Measurements from ENCODE around the gene PFDN4.
A peak's percentile ranks its signal among the peaks of the same experiment; 100 is the strongest.

The PFDN4 gene

GRCh38 chr20:54200487-54201267, 7.2 kb upstream of the PFDN4 start:
- peak; percentile 38 for DNase-seq (ENCODE audit: low spot score)

- no peak for DNase-seq (ENCODE audit: low spot score)
Measured at GRCh38 chr20:54201268-54201846, 6.5 kb upstream of the PFDN4 start.

- DNase-seq (ENCODE audit: low spot score), result no peak
Measured at GRCh38 chr20:54203281-54203680, 4.6 kb upstream of the PFDN4 start.

GRCh38 chr20:54204063-54204462, 3.8 kb upstream of the PFDN4 start:
- DNase-seq (ENCODE audit: low spot score), result no peak

DNA sequence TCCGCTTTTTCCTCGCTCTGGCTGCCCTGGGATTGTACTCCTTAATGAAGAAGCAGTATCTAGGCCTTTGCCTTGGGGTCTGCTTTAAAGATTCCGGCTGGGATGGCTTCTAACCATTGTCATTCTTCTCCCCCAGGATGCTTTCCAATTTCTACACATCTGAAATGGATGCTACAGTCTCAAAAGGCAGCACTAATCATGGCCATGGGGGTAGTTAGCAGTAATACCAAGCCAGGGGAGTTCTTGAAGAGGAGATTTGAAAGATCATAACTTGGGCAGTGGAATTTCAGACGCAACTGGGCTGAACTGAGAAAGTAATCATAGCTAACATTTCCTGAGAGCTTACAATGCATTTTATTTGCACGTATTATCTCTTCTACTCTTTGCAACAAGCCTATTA, 3.4 kb upstream of the PFDN4 start:
- DNase-seq (ENCODE audit: low spot score), result no peak

- no peak for DNase-seq (ENCODE audit: low spot score)
Measured at GRCh38 chr20:54205450-54205849, 2.4 kb upstream of the PFDN4 start.

DNA sequence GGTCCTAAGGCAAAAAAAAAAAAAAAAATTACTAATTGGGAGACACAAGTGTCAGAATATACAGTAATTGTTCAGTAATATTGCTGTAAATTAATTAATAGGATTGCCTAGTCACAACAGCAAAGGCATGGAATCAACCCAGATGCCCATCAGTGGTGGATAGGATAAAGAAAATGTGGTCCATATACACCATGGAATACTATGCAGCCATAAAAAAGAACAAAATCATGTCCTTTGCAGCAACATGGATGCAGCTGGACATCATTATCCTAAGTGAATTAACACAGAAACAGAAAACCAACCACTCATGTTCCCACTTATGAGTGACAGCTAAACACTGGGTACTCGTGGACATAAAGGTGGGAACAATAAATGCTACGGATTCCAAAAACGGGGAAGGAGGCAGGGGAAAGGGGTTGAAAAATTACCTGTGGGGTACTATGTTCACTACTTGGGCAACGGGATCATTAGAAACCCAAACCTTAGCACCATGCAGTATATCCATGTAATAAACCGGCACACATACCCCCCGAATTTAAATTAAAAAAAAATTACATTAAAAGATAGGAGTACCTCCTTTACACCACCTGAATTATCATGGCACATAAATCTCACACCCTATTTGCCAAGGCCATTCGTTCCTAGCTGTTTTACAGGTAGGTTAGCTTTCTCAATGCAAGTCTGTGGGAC, 689 bp upstream of the PFDN4 start:
- DNase-seq (ENCODE audit: low spot score), result no peak

- DNase-seq (ENCODE audit: low spot score), result peak; percentile 15
Measured at GRCh38 chr20:54208548-54209176, 775 bp downstream of the PFDN4 start.

- DNase-seq (ENCODE audit: low spot score), result no peak
Measured at GRCh38 chr20:54209216-54209813, 1.4 kb downstream of the PFDN4 start.

- no peak for DNase-seq (ENCODE audit: low spot score)
Measured at GRCh38 chr20:54212226-54212625, 4.3 kb downstream of the PFDN4 start.

DNA sequence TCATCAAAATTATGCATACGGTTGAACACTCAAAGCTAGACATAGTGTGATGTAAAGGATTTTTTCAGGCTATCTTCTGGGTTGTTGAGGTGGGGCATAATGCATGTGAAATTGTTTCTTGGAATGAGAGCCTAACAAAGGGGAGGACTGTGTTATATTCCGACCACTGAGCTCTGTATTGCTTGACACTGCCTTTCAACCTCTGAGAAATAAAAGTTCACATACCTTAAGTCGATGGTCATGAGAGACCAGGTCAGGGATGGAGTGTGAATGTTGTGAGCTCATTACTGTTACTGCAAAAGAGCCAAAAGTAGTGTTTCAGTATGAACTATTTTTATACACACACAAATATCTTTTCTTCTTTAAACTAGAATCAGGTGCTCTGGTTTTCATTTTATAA, 5.0 kb downstream of the PFDN4 start:
- no peak for DNase-seq (ENCODE audit: low spot score)

DNA sequence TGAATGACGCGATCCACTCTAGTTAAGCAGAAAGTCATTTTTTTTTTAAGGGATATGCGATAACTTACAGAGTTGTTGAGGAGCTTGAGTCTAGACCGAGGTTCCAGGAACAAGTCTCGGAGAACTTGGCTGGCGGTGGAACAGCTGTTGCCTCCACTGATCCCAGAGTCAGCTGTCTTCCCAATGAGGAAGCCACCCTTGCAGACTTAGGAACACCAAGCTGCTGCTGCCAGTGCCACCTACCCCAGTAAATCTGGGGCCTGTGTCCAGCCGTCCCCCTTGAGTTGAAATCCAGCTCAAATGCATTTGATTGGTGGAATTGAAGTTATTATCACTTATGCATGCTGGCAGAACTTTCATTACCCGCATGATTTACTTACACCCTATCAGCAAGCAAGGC, 6.7 kb downstream of the PFDN4 start:
- DNase-seq (ENCODE audit: low spot score), result no peak

DNA sequence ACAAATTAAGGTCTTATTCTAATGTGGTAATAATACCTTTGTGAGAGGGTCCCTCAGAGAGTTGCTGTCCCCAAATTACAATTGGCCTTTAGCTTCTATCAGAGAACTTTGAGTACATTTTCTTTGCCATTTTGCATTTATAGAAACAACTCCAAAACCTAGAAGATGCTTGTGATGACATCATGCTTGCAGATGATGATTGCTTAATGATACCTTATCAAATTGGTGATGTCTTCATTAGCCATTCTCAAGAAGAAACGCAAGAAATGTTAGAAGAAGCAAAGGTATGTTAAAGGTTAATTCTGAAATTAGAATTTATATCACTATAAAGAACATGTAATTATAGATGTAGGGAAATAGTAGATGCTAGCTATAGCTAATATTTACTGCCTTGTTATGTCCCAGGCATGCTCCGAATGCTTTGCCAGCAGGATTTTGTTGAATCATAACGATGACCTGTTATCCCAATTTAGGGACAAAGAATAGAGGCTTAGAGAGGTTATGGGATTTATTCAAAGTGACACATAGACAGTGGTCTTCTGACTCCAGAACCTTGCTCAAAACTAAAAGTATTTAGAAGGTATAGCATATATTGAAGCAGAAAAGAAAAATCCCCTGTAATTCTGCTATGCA, 7.4 kb downstream of the PFDN4 start:
- no peak for DNase-seq (ENCODE audit: low spot score)

DNA sequence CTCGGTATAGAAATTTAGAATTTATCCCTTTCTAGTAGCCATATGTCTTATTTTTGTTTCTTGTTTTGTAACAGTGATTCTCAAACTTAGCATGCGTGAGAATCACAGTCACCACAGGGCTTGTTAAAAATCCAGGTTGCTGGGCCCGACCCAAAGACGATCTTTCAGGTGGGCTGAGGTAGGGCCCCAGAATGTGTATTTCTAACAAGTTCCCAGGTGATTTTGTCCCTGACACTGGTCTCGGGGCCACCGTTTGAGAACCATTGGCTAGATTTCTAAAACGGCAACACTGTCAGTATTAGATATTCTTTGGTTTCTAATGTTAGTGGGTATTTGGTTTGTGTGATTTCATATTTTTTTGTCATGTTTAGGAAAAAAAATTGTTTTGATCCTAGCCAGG, 9.9 kb downstream of the PFDN4 start:
- no peak for DNase-seq (ENCODE audit: low spot score)

- no peak for DNase-seq (ENCODE audit: low spot score)
Measured at GRCh38 chr20:54218470-54218869, 10.6 kb downstream of the PFDN4 start.

DNA sequence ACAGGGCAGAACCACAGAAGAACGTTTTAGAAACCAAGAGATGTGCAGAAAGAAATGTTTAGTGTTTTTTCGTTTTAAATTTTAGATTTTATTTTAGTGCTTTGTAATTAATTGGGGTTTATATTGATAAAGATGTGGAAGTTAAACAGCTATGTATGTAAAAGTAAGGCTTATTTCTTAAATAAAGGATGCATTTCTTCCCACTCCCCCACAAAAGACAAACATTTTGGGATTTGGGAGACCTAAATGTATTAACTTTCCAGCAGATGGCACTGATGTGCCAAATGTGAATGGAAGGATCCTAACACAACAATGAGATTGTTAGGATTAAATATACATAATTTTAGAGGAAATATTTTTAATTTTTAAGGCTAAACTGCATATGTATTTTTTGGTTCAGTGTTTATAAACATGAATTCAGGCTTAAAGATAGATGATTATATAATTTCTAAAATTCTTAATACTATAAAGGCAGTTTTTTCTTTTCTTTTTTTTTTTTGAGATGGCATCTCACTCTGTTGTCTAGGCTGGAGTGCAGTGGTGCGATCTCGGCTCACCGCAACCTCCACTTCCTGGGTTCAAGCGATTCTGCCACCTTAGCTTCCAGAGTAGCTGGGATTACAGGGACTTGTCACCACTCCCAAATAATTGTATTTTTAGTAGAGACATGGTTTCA, 12.0 kb downstream of the PFDN4 start:
- DNase-seq (ENCODE audit: low spot score), result peak; percentile 33

DNA sequence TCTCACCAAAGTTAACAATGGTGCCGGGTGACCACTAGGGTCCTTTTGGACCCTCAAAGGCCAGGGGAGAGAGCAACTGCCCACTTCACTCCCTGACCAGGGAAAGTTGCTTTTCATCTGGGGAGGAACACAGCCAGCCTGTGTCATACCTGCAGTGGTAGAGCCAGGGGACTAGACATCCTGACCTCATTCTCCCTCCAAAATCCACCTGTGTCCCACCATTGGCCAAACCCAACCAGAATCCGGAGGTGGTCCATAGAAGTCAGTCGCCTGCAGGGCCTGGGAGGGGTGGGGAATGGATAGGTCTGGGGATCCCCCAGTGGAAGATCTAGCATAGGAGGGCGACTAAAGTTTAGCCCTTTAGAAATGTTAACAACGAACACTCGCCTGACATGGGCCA, 12.8 kb downstream of the PFDN4 start:
- DNase-seq (ENCODE audit: low spot score), result no peak

DNA sequence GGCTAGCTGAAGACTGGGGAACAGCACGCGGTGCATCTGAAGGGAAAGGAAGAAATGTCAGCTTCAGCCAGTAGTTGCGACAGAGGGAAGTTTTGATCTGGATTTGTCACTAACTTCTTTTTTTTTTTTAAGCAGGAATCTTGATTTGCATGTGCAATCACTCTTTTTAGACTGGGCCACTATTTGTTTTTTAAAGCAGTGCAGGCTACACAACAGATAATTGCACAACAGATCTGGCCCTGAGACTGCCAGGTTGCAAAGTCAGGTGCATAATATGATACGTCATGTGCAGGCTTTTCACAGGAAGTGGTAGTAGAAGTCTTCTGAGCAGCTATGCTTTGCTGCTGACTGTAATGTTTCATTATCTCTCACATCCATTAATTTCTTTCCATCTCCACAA, 13.5 kb downstream of the PFDN4 start:
- DNase-seq (ENCODE audit: low spot score), result no peak

DNA sequence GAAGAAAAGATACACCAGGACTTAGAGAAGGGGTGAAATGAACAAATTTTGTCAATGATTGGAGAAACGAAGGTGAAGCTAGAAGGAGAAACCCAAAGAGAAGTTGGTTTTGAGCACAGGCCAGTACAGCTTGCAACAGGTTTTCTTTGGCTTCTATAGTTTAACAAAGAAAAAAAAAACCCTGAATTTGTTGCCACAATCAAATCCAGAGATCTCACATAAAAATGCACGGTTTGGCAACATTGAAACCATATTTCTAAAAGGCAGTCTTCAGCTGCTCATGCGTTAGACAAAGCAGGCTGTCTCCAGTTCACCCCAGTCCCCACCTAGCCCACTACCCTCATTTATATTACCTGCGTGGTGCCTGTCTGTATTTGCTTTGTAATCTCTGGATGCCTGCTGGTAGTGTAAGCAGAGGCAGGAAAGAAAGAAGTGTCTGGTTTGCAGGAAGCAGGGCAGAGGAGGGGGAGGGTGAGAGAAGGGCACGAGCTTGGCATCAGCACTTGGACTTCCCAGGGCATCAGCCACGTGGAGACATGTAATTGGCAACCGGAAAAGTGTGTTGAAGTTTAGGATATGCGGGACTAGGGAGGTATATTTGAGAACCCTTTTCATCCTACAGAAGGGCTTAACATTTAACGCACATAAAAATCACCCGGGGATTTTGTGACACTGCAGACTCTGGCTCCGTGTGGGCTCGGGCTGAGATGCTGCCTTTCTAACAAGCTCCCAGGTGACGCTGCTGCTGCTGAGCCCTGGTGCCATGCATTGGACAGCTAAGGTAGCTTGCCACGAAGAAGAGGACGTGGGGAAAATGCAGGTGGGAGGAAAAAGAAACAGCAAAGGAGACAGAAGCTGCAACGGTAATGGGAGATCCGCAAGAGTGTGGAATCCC, 14.4 kb downstream of the PFDN4 start:
- DNase-seq (ENCODE audit: low spot score), result no peak

- no peak for DNase-seq (ENCODE audit: low spot score)
Measured at GRCh38 chr20:54223285-54223684, 15.4 kb downstream of the PFDN4 start.
